IPS-18c (cell line): ENCODE measurements around the gene OR4N5.

Experiments
- H3K4me3 ChIP-seq: 2 replicates; pipeline ENCODE4 v1.7.0; 2013; ENCODE audit warnings: low read depth, mild to moderate bottlenecking, low read length, moderate library complexity; ENCODE audit not compliant: insufficient read depth
- H3K9me3 ChIP-seq: one replicate; pipeline ENCODE4 v1.6.1; 2013; ENCODE audit warnings: mild to moderate bottlenecking, low read length, moderate library complexity; ENCODE audit not compliant: control insufficient read depth, insufficient read depth

The OR4N5 gene

DNA sequence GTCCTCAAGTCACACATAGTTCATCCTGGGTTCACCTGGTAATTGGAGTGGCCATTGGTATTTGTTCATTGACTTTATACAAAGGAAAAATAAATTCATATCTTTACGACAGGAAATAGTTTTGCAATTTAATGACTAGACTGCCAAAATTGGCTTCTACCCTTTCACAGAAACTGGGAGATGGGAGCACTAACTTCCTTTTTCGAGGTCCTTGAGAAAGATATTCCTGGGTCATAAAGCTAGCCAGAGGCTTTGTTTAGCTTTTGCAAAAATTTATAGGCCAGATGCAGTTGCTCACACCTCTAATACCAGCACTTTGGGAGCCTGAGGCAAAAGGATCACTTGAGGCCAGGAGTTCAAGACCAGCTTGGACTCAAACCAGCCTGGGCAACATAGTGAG is 41.9 kb downstream of the OR4N5 start:
- no peak overlapping the region for H3K4me3 ChIP-seq
- H3K9me3 ChIP-seq = peaks cover 14% of the 10 kb centered on the region

DNA sequence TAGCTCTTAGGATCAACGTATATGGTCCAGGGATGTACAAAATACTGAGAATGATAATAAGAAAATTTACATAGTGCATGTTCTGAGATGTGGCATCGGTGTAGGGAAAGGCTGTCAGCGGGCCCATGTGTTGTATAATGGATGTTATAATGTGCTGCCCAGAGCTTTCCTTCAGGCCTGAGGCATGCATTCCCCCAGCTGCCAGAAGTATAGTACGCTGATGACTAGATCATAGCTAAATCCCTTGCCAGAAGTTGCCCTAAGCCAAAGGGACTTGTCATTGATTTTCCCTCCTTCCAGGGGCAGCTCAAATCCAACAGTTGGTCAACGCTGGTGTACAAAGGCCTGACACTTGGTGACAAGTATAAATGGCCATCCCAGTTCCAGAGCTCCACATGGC is 45.6 kb downstream of the OR4N5 start:
- H3K9me3 ChIP-seq = peaks cover 9% of the 10 kb centered on the region
- H3K4me3 ChIP-seq = no peak overlapping the region; the same call in 1 of the 2 replicates

DNA sequence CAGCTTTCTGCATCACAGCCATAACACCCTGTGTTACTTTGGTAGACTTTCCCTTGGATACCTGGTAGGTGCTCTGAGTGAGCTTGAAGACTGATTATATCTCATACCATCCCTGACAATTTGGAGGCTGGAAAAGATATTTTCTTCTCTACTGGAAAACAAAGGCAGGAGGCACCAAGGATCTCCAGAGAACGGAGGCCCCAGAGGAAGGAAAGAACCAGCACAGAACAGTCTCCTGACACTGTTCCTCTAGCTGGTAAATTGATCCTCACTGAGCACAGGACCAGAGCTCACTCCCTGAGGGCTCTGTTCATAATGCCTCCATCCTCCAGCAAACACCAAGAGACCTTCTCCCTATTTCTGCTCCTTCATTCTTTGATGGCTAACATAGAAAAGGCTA is 52.0 kb downstream of the OR4N5 start, which contains the start of gene OR11G2:
TSS of gene OR11G2 (plus strand) at position 301 of the 400 bp plus-strand sequence. CDS start 6,542 bp downstream, outside the sequence.
- H3K9me3 ChIP-seq = peaks cover 15% of the 10 kb centered on the region
- no peak within 1 kb of the TSS for H3K4me3 ChIP-seq

DNA sequence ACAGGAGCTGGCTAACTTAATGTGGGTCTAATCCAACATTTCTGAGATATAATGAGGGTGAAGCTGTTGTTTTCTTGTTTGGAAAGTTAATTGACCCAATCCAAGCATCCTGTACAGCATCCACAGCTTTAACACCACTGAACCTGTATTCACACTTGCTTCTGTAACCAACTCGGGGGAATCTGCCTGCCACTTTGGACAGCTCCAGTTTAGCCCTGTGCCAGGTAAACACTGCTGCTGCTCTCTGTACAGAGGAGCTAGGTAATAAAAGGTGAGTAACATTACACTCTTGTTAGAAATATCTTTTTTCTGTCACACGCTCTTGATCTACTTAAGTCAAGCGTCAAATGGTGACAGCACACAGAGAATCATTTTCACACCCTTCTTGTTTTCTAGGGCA is 52.8 kb downstream of the OR4N5 start:
- Histone ChIP-seq H3K9me3 (peaks cover 15% of the 10 kb centered on the region), H3K4me3 (no peak overlapping the region)

DNA sequence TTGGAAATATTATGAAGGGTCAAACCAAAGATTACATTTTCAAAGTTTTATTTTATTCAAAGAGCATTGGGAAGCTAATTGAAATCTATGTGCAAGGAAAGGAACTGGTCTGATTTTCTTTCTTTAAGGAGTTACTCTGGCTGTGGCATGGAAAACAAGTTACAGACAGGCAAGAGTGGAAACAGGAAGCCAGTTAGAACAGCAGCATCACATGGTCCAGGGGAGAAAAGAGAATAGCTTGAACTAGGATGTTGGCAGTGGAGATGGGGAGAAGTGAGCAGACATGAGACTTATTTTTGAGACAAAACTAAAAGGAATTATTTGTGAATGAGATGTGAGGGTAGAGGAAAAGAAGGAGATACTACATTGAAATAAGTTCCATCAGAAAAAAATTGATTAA is 55.5 kb downstream of the OR4N5 start:
- Histone ChIP-seq H3K9me3 (peaks cover 18% of the 10 kb centered on the region), H3K4me3 (no peak overlapping the region)
